Embryonic facial prominence (tissue), 1 donor: ENCODE results near the gene MXD1.

ENCODE experiments used
- DNase-seq: peaks from one replicate; pipeline ENCODE4 v3.0.0-alpha.2; 2016; ENCODE audit errors: extremely low spot score

The MXD1 gene

DNA sequence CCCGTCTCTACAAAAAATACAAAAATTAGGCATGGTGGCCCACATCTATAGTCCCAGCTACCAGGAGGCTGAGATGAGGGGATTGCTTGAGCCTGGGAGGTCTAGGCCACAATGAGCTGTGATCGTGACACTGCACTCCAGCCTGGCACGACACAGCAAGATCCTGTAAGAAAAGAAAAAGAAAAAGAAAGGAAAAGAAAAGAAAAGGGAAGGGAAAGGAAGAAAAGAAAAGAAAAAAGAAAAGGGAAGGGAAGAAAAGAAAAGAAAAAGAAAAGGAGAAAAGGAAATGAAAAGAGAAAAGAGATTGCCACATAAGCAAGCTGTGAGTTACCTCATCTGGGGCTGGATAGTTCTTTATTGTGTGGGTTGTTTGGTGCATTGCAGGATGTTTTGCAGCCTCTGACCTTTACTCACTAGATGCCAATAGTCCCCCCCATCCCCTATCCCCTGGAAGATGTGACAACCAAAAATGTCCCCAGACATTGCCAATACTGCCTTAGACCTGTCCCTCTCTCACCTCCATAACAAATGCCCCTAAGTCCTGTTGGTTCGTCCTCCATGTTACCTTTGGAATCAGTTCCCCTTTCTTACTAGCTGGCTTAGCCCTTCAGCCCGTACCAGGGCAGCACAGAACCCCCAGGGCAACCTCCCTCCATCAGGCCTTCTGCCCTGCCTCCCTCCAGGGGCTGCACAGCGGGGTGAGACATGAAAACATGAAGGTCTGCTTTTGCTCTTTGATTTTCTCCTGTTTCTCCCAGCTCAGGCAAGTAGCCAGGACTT, 37.6 kb downstream of the MXD1 start:
- no peak for DNase-seq

DNA sequence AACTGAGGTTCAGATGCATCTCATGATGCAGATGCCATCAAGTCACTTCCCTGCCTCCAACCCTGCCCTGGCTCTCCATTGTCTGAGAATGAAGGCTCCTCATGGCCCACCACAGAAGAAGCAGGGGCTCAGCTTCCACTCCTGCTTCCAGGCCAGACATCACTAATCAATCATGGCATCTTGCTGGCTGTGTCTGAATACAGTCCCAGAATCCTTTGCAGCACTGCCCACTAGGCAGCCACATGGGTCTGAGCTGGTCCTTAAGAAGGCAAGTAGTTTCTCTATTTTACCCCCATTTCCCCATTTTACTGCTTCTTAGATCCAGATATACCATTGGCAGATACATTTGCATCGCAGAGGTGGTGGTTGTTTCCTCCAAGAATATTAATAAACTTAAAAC, 39.2 kb downstream of the MXD1 start:
- no peak for DNase-seq

DNA sequence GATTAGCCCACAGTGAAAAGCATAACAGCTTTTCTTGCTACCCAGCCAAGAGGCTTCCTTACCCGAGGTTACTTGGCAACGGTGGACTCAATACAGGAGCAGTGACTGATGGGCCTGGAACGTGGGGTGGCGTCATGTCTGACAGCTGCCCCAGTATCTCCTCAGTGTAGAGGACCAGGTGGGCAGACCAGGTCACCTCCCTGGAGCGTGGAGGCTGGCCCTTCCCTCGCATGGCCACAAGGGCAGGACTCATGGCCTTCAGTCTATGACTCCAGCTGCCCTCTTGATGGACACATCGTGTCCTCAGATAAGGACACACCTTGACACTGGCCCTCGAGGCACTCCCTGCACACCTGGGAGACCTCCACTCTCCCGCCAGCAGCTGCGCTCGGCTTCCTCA, 40.1 kb downstream of the MXD1 start:
- DNase-seq, result no peak

DNA sequence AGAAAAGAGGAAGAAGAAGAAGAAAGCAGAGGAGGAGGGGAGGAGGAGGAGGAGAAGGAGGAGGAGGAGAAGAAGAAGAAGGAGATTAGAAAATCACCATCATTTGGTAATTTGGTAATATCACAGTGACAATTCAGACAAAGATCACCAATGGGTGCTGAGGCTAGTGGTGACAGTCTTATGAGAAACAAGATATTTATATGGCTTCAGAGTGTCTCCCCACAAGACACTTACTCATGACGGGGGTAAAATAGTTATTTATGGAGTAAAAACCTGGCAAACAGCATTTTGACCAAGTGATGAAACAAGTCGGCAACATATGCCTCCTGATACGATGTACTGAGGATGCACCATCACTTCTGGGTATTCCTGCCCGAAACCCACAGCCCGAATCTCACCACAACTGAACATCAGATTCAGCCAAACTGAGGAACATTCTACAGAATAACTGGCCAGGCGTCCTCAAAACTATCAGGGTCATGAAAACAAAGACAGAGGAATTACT, 41.6 kb downstream of the MXD1 start:
- DNase-seq, result no peak

DNA sequence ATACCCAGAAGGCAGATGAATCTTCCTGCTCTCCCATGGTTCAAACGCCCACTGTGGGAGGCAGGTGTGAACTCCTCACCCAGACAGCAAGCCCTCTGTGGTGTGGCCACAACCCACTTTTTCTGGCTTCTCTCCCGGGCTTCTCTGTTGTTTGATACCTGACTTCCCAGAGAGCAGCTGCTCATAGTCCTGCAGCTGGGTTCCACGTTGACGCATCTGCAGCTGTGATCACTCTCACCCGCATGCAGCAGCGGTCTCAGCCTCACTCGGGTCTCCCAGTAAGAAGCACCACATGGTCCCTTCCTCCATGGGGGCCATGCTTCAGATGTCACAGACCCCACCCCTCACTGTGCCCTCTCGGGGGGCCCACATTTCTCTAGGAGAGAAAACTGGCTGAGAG, 43.1 kb downstream of the MXD1 start:
- no peak for DNase-seq

DNA sequence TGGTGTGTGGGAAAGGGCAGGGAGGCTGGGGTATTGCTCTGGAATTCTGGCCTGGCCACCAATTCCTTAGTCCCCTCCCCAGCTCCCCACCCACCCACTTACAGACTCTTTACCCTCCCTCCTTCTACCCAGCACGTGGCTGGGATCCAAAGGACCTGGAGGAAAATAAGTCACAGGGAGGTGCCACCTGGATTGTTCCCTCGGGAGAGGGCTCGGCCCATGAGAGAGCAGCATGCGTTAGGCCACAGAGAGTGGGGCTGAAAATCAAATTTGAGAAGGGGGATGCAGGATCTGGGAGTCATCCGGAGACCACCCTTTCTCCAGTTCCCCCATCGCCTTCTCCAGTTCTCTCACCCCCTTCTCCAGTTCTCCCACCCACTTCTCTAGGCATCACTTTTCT, 43.6 kb downstream of the MXD1 start:
- DNase-seq, result no peak

DNA sequence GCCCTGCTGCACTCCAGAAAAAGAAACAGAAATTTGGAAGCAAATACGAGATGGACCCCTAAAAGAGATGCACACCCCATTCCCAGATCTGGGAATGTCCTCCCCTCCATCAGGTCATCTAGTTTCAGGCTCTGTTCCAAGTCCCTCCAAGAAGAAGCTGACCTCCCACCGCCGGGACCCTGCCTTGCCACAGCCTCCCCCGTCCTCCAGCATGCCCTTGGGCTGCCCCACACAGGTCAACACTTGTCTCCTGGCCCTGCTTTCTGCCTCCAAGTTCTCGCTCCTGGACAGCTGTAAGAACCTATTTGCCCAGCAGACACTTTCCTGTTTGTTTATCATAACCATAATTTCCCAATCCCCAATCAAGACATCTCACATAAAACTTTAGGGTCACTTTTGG, 44.5 kb downstream of the MXD1 start:
- DNase-seq, result no peak

DNA sequence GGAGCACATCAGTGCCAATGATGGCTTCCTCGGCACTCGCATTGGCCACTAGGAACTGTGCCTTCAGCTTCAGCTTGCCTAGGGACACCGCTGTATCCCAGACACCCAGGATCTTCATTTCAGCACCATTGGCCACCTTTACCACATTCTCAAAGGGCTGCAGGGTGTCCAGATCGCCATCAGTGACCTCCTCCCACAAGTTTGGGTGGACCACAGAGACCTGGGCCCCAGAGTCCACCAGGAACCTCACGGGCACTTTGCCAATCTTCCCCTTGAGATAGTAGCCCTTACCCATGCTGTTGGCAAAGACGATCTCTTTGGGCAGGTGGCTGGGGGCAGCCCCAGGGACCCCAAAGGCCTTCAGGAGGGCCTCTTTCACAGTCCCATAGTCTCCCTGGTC, 45.9 kb downstream of the MXD1 start:
- DNase-seq, result no peak

DNA sequence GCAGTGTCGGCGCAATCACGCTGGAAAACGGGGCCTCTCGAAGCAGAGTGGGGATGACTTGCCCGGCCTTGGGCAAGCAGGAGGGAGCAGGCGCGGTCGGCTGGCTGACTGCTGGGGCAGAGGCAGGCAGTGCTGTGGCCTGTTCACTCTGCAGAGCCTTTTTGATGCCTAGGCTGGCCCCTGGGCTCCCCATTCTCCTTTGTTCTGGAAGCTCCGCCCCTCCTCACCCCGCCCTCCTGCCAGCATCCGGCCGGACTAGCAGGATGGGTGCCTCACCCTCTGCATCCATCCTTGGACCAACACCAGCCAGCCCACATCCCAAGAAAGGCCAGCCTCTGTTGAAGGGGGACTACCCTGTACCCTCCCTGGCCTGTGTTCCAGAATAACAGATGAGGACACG, 46.6 kb downstream of the MXD1 start, which contains the start of gene ASPRV1:
ASPRV1 (minus strand) TSS at position 136 of the 400 bp plus-strand sequence. CDS start 195 bp downstream, outside the sequence.
- no peak for DNase-seq

DNA sequence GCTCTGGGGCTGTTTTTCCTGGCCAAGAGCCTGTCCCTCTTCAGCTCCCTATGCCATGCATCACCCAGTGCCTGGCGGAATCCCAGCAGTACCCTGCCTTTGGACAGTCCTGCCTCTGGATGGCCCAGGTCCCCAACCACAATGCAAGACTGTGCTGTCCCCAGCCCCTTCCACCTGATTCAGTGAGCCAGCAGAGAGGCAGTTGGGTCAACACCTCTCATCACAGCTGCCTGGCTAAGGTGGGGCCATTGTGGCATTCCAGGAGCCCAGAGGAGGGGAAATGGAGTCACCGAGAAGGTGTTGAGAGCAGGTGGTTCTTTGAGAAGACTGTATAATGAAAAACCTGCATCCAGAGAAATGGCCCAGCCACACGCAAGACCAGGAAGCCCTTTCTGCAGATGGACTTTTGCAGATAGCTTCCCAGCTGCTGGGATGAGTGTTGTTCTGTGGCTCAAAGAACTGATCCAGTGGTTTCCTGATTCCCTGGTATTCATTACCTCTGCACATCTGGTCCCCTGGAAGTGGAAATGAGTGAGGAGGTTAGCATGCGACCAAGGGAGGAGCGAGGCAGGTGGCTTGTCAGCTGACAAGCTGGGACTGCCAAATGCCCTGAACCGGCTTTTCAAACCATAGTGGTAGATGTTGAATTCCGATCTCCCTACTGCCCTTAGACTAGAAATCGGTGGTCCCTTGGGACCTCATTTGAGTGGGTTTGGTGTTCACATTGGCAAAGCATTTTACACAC, 48.2 kb downstream of the MXD1 start:
- no peak for DNase-seq

DNA sequence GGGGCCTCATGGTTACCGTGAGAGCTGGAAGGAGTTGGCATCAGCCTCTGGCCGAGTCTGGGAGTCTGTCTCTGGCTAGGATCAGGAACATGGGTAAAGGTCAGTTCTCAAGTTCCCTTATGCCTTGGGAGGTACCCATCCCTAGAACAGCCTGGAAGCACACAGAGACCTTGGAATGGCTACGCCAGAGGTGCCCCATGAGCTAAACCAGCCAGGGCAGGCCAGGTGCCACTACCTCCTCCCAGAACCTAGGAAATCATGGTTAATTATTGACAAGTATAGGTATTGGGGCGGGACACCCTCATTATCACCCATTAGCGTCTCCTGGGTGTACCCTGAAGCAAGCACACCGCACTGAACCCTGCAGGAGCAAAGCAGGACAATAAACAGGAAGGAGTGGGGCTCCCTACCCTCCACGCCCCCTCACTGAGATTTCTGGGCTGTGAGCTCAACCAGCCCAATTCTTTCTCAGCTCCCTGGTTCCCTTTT, 49.5 kb downstream of the MXD1 start:
- DNase-seq, result no peak

DNA sequence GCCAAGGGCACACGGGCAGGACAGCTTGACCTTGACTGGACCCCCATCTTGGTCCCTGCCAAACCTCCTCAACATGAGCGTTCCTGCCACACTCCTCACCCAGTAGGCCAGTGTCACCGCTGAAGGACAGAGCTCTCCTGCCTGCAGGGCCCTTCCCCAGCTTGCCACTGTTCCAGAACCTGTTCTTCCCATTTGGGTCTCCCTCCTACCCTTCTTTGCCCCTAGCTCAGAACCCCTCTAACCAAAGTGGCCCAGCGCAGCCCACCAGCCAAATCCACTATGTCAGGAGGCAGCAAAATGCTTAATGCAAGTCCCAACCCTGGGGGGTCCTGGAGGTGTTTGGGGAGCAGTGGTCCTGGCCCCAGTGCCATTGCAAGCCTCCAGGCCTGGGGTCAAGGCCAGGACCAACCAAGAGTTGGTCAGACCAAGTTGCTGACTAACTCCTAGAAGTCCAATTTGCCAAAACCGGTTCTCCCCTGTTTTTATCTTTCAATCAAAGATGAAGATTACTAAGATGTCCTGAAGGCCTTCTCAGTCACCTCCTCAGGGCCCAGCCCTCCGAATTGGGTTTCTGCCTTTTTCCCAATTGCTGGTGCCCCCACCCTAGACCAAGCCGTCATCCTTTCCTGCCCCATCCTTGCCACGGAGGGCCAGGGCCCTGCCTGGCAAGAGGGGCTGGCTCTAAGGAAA, 51.0 kb downstream of the MXD1 start:
- DNase-seq, result no peak

DNA sequence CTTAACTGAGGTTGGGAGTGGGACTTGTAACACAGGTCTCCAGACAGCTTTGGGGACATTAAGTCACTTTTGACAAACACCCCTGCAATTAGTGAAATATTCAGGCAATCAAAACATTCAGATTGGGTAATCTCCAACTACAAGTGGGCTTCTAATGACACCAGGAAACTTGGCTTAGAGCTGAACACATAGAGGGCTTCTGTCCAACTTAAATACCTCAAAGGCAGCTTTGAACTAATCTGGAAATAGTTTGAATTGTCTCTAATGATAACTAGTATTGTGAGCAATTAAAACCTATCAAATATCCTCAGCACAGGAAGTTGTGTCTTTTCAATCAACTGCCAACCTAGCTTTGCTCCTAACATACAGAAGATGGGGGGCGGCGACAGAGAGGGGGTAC, 51.6 kb downstream of the MXD1 start:
- no peak for DNase-seq

DNA sequence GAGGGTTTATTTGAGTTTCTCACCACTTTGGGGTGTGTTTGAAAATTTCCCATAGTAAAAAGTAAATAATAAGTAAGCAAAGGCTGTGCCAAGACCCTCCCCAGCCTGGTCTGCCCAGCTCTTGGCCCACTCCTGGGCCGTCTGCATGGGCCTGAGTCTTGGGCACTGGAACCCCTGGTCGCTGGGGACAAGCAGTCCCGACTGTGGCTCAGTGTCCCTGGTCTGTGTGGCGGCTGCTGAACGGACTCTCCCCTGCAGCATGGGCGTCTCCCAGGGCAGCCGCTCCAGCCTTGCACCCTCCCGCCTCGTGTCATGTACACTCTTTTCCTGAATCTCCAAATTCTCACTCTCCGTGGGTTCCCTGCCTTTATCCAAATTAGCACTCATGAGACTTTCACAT, 53.7 kb downstream of the MXD1 start:
- DNase-seq, result no peak

DNA sequence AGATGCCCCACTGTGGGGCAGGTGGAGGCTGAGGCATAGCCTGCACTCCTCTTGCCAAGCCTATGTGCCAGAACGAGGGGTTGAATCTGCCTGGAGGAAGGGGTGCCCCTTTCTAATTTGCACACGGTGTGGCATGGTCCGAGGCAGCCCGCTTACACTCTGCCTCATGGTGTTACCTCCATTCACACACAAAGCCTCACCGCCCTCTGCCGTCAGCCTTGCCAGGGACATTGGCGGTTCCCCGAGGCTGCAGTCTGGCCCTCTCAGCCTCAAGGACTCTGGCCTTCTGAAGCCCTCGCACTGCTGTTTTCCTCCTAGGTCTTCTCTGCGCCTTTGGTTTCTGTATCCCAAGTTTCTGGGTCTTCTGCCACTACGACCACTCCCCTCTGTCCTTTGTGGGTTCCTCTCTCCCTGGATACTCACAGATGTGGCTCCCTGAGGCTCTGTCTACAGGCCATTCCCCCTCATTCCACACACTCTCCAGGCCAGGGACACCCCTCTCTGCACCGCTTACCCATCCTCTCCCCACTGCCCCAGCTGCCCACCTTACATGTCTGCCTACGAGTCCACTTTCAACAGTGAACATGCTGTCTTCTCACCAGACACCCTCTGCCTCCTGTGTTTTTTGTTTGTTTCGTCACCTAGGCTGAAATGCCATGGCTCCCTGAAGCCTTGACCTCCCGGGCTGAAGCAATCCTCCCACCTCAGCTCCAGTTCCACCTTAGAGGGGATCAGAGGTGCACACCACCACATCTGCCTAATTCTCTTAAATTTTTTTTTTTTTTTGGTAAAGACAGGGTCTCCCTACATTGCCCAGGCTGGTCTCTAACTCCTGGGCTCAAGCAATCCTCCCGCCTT, 54.4 kb downstream of the MXD1 start:
- DNase-seq, result no peak

DNA sequence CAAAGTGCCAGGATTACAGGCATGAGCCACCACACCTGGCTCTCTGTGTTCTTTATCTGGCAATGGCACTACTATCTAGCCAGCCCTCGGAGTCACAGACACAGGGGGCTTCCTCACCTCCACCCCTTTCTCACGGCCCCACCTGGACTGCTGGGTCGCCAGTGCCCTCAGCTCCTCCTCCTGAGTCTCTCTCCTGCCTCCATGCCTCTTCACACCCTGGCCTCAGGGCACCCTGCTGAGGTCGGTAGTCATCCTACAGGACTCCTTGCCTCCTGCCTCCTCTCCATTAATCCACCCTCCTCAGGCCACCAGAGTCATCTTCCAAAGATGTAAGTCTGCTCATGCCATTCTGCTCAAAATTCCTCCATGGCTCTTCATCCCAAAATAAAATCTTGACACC, 55.1 kb downstream of the MXD1 start:
- DNase-seq, result no peak

DNA sequence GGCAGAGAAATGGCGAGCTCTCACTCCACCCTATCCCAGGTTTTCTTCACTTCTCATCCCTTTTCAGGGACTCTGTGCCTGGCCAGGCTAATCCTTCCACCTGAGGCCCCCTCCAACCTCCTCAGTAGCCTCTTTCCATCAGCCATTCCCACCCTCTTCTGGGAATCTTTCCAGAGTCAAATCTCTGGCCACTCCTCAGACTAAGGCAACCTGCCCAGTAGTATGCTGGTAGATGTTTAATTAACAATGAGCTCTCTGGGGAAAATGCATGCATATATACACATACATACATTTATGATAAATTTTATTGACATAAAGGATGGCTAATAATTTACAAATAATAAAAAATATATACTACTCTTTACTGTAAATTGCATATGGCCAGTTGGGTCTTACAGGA, 57.9 kb downstream of the MXD1 start:
- DNase-seq, result no peak

DNA sequence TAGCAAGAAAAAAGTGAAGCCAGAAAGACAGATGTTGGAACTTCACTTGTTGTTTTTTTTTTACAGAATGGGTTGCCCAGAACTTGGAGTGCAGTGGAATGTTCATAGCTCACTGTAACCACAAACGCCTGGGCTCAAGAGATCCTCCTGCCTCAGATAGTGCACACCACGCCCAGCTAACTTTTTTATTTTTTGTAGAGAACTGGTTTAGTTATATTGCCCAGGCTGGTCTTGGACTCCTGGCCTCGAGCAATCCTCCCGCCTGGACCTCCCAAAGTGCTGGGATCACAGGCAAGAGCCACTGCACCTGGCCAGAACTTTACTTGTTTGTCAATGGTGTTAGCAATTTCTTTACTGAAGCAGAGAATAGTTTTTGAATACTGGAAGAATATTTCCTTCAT, 58.4 kb downstream of the MXD1 start:
- no peak for DNase-seq

DNA sequence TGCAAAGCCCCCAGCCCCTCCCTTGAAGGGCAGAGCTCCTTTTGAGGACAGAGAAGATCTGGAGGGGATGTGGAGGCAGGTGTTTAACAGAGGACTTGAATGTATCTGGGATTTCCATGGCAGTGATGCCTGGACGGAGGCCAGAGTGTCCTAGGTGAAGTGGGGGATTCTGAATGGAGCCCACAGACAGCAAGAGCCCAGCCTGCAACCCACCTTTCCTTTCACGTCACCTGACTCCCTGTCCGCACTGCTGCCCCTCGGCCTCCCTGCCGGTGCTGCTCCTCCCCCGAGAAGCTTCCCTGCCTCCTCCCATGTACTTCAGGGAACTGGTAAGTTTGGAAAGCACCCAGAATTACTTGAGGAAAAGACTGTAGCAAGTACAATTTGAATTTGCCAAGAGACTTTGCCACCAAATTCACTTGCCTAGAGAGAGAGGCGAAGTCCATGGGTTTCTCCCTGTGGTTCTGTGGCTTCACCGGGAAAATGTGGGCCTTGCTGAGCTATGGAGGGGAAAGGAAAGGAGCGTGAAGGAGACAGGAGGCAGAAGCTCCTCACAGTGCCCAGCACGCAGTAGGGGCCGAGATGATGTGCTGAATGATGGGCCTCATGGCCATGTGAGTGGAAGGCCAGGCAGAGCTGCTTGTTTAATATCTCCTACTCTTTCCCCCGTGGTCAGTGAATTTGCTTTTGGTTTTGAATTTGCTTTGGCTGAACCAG, 60.4 kb downstream of the MXD1 start:
- no peak for DNase-seq

DNA sequence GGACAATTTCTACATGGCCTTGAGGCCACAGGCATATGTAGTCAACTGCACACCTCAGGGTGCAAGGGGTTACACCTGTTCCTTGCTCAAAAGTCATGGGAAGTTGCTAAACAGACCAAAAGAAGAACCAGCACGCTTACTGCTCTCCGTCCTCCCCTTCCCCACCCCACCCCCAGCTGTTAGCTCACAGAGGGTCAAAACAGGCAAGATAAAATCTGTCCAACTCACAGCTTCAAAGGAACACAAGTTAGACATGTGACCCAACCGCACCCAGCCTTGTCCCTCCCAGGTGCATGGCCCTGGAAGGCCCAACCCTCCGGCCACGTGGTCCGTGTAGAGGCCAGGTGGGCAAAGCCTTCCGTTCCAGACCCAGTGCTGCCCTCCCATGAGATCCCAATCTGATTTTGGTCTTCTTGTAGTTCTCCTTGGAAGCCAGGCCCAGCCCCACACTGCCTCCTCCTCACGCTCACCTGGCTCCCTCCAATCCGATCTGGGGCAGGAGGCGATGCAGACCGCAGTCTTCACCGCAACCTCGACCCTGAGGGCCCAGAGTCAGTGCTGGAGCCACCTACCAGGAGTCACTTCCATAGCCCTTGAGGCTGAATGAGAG, 61.0 kb downstream of the MXD1 start:
- DNase-seq, result no peak
